HEK293T (cell line): ENCODE data around the gene OLA1.

Experiments
- BHLHE40 ChIP-seq: fragments of 450-650 bp; IDR thresholded peaks from 2 replicates; pipeline ENCODE4 v1.6.1; 2016; ENCODE audit warnings: mild to moderate bottlenecking, moderate library complexity, borderline replicate concordance
- CTBP1 ChIP-seq: fragments of 450-650 bp; IDR thresholded peaks from 2 replicates; pipeline ENCODE4 v1.6.1; 2016; ENCODE audit warnings: borderline replicate concordance
- ELF4 ChIP-seq: fragments of 450-650 bp; IDR thresholded peaks from 2 replicates; pipeline ENCODE4 v1.6.1; 2017; ENCODE audit warnings: antibody characterized with exemption
- FOXK2 ChIP-seq: fragments of 450-650 bp; IDR thresholded peaks from 2 replicates; pipeline ENCODE4 v1.6.1; 2016; ENCODE audit warnings: mild to moderate bottlenecking
- FOXM1 ChIP-seq: fragments of 450-650 bp; IDR thresholded peaks from 2 replicates; pipeline ENCODE4 v1.6.1; 2017; ENCODE audit warnings: mild to moderate bottlenecking, borderline replicate concordance
- L3MBTL2 ChIP-seq: fragments of 450-650 bp; conservative IDR thresholded peaks from 2 replicates; pipeline ENCODE4 v1.6.1; 2016; ENCODE audit warnings: mild to moderate bottlenecking
- NFRKB ChIP-seq: fragments of 450-650 bp; IDR thresholded peaks from 2 replicates; pipeline ENCODE4 v1.6.1; 2016; ENCODE audit warnings: mild to moderate bottlenecking, moderate library complexity
- PKNOX1 ChIP-seq: fragments of 450-650 bp; IDR thresholded peaks from 2 replicates; pipeline ENCODE4 v1.6.1; 2016
- SP1 ChIP-seq: fragments of 450-650 bp; IDR thresholded peaks from 2 replicates; pipeline ENCODE4 v1.6.1; 2017
- SUZ12 ChIP-seq: fragments of 450-650 bp; IDR thresholded peaks from 2 replicates; pipeline ENCODE4 v1.6.1; 2016; ENCODE audit warnings: mild to moderate bottlenecking
- TARDBP ChIP-seq: fragments of 450-650 bp; IDR thresholded peaks from 2 replicates; pipeline ENCODE4 v1.6.1; 2016

GRCh38 chr2:174174741-174175140 lies 73.6 kb downstream of the OLA1 start:
- TF ChIP-seq ELF4 (no peak), FOXM1 (no peak), BHLHE40 (no peak), SP1 (no peak), CTBP1 (no peak), FOXK2 (no peak), SUZ12 (no peak), NFRKB (no peak), TARDBP (no peak), PKNOX1 (no peak), L3MBTL2 (no peak)
